Endothelial cell of umbilical vein (primary cell): Measurements from ENCODE around the gene KISS1.

ENCODE experiments used
- CTCF ChIP-seq, 2 donors: IDR thresholded peaks; 1 replicate in 1 of 2; 2 replicates in 1 of 2; pipeline ENCODE4 v1.5.1; 2011; ENCODE audit warnings: low read length in 2 of 2, mild to moderate bottlenecking in 2 of 2, moderate library complexity in 2 of 2, control low read depth in 1 of 2, inconsistent platforms in 1 of 2, low read depth in 1 of 2; ENCODE audit not compliant: insufficient read depth in 1 of 2; ENCODE audit errors: extremely low read depth in 1 of 2
- FOS ChIP-seq: IDR thresholded peaks from 2 replicates; pipeline ENCODE4 v1.6.1; 2011; ENCODE audit warnings: mild to moderate bottlenecking, low read length, moderate library complexity, borderline replicate concordance; ENCODE audit not compliant: insufficient read depth

GRCh38 chr1:204228896-204229295 lies 32.6 kb upstream of the KISS1 start:
- TF ChIP-seq FOS (no peak), CTCF (IDR thresholded peaks at IDR 0.05; ENCODE audit: extremely low read depth in 1 of 2, insufficient read depth in 1 of 2, low read depth in 1 of 2, low read length in 2 of 2) (no peak)
